ENCODE measurements around the gene VWA8. TPM values are rescaled to one million over a fixed set of nuclear protein-coding genes. Genes with fewer than 3 reads are reported as not detected.

Gene VWA8
- 17.6 TPM in 2 replicates for total RNA-seq

- intact Hi-C loops (cut with micrococcal nuclease), result loop anchor here (1.0 to 2.0 kb wide), 4 partner anchors 10 to 88 kb away; partner anchors contain the start of gene DGKH
Observed at GRCh38 chr13:41960637-41961465, at the start of gene VWA8. Gene VWA8, minus strand, starts transcription at chr13:41961109. Its CDS starts 94 bp downstream, at chr13:41961015.

GRCh38 chr13:42009057-42009456 is 48.1 kb upstream of the VWA8 start:
- intact Hi-C loops (cut with micrococcal nuclease), result no loop called here

GRCh38 chr13:42007844-42008243 is 46.9 kb upstream of the VWA8 start:
- intact Hi-C loops (cut with micrococcal nuclease), result no loop called here

- intact Hi-C loops (cut with micrococcal nuclease), result no loop called here
Observed at GRCh38 chr13:42002066-42002465, 41.2 kb upstream of the VWA8 start.

GRCh38 chr13:42001580-42001979 is 40.7 kb upstream of the VWA8 start:
- intact Hi-C loops (cut with micrococcal nuclease), result no loop called here

GRCh38 chr13:42000846-42001245 is 39.9 kb upstream of the VWA8 start:
- intact Hi-C loops (cut with micrococcal nuclease), result no loop called here

- intact Hi-C loops (cut with micrococcal nuclease), result no loop called here
Observed at GRCh38 chr13:41997396-41997795, 36.5 kb upstream of the VWA8 start.

GRCh38 chr13:41995946-41996345 is 35.0 kb upstream of the VWA8 start:
- intact Hi-C loops (cut with micrococcal nuclease), result no loop called here

- intact Hi-C loops (cut with micrococcal nuclease), result no loop called here
Observed at GRCh38 chr13:41995336-41995735, 34.4 kb upstream of the VWA8 start.

GRCh38 chr13:41994696-41995095 is 33.8 kb upstream of the VWA8 start:
- intact Hi-C loops (cut with micrococcal nuclease), result no loop called here

GRCh38 chr13:41991936-41992335 is 31.0 kb upstream of the VWA8 start:
- intact Hi-C loops (cut with micrococcal nuclease), result no loop called here

GRCh38 chr13:41988244-41988643 is 27.3 kb upstream of the VWA8 start:
- intact Hi-C loops (cut with micrococcal nuclease), result no loop called here

- intact Hi-C loops (cut with micrococcal nuclease), result no loop called here
Observed at GRCh38 chr13:41985788-41986508, 25.0 kb upstream of the VWA8 start.

GRCh38 chr13:41981951-41982715 is 21.2 kb upstream of the VWA8 start:
- intact Hi-C loops (cut with micrococcal nuclease), result no loop called here

- intact Hi-C loops (cut with micrococcal nuclease), result no loop called here
Observed at GRCh38 chr13:41978007-41978406, 17.1 kb upstream of the VWA8 start.

- intact Hi-C loops (cut with micrococcal nuclease), result no loop called here
Observed at GRCh38 chr13:41976476-41976875, 15.6 kb upstream of the VWA8 start.

GRCh38 chr13:41974262-41974900 is 13.5 kb upstream of the VWA8 start:
- intact Hi-C loops (cut with micrococcal nuclease), result no loop called here

GRCh38 chr13:41973247-41973741 is 12.4 kb upstream of the VWA8 start:
- intact Hi-C loops (cut with micrococcal nuclease), result no loop called here

GRCh38 chr13:41971848-41972247 is 10.9 kb upstream of the VWA8 start:
- intact Hi-C loops (cut with micrococcal nuclease), result loop anchor here (1.0 kb wide), 1 partner anchor 11 kb away; the partner anchor contains the start of gene VWA8

- intact Hi-C loops (cut with micrococcal nuclease), result loop anchor here (1.0 kb wide), 1 partner anchor 10 kb away; the partner anchor contains the start of gene VWA8
Observed at GRCh38 chr13:41970918-41971317, 10.0 kb upstream of the VWA8 start.

GRCh38 chr13:41970022-41970421 is 9.1 kb upstream of the VWA8 start:
- intact Hi-C loops (cut with micrococcal nuclease), result no loop called here
